C1 segment of cervical spinal cord (tissue), 14 donors: ENCODE results near the gene TIAM1.

Experiments used
- DNase-seq, 14 donors: peaks; one replicate each; lab custom pipeline; 2025; lab: John Stamatoyannopoulos, UW

The TIAM1 gene

GRCh38 chr21:31354604-31355443 lies 10.8 kb upstream of the TIAM1 start:
- peak in 1 of 14 donors; percentile 34 for DNase-seq

GRCh38 chr21:31354122-31354521 lies 10.1 kb upstream of the TIAM1 start:
- no peak for DNase-seq

DNA sequence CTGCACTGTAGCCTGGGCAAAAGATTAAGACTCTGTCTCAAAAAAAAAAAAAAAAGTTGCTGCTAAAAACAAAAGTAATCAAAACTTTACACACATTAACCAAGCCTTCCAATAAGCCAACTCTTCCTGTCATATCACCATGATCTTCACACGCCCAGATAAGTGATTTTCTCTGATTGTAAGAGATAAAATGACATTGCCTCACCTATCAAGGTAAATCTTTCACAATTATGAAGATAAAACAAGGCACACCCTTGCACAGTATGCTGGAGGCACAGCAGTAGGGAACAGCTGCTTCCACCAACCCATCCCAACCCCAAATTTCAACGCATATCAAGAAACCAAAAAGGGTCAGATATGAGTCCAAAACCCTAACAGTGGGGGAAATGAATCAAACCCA lies 8.8 kb upstream of the TIAM1 start:
- no peak for DNase-seq

GRCh38 chr21:31351960-31352359 lies 7.9 kb upstream of the TIAM1 start:
- no peak for DNase-seq

- no peak for DNase-seq
These were observed 7.4 kb upstream of the TIAM1 start for GRCh38 chr21:31351438-31351837.

GRCh38 chr21:31349208-31349607 lies 5.1 kb upstream of the TIAM1 start:
- no peak for DNase-seq

DNA sequence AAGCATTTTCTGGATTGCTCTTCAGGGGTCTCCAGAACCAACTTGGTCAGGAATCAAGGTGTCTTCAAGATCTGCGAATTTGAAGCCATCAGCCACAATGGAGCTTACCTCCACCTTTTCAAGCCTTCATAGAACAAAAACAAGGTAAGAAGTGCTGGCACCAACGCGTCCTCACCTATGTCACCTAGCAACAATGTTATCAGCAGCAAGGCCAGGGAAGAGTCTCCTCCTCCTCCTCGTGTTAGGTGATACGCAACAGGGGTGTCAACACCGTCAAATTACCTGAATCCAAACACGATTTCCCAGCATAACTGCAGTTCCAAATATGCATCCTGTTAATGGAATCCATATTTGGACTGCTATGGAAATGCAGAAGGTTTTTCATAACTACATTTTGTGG lies 4.1 kb upstream of the TIAM1 start:
- peak in 1 of 14 donors; percentile 34 for DNase-seq

GRCh38 chr21:31347435-31348032 lies 3.5 kb upstream of the TIAM1 start:
- peak in 2 of 14 donors; percentile 30 to 81 for DNase-seq

GRCh38 chr21:31346256-31346821 lies 2.3 kb upstream of the TIAM1 start:
- peak in 2 of 14 donors; percentile 46 to 77 for DNase-seq

DNA sequence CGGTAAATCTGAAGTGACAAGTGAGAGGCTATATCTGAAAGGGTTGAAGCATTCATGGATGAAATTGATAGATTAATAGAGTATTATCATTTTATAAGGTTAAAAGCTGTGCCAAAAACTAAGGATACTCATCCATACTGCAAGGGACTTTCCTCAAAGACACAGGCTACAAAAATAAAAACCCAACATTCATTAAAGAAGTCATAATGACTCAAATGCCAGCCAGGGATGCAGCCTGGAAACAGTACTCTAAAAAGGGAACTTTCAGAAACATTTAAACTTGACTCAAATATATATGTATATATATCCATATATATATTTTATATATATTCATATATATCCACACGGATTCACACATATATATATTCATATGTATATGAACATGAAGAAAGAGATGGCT lies 1.1 kb upstream of the TIAM1 start:
- no peak for DNase-seq

- DNase-seq = peak in 2 of 14 donors; percentile 20 to 34
These were observed 991 bp downstream of the TIAM1 start for GRCh38 chr21:31343030-31343510.

DNA sequence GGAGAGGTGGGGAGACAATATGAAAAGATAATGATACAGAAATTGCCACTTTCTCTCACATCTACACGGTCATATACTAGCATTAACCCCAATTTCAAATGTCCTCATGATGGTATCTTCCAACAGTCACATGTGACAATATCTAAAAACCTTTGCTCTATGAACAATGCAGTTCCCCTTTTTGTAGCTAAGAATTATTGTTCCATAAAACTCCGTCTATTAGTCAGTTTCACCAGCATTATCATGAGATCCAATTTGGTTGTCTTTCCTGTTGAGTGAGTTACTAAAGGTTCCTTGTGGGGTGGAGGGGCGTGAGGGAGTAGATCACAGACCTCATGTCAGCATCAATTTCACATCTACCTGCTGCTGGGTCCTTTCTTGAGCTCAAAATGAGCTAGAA lies 1.7 kb downstream of the TIAM1 start:
- peak in 1 of 14 donors; percentile 67 for DNase-seq

GRCh38 chr21:31340942-31341487 lies 3.0 kb downstream of the TIAM1 start:
- DNase-seq = no peak

DNA sequence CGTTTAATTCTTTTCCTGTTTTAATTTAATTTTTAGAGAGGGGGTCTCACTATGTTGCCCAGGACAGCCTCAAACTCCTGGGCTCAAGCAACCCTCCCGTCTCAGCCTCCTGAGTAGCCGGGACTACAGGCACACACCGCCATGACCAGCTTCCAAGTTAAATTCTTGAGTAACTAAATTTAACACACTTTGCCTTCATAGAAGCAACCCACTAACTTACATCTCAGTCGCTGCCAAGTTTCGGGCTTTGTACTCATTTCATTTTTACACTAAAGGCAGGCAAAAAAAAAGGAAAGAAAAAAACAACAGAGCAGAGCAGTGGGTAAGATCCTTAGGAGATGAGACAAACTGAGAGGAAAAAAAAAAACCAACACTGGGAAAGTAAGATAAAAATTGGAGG lies 3.5 kb downstream of the TIAM1 start:
- no peak for DNase-seq

DNA sequence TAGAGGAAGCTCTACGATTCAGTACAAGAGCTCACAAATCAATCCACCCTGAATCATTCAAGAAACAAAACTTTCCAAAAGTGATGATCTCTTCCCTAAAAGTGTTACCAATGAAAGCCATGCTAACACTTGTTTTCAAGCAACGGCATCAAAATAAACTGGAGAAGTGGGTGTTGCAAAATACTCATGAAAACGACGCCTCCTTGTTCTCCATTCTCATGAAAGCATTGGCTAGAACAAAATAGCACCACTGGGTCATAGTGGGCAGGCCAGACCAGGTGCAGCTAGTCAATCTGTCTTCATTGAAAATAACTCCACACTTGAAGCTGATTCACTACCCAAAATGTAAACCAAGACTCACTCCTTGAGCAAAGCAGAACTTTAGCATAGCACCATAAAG lies 4.3 kb downstream of the TIAM1 start:
- DNase-seq = peak in 1 of 14 donors; percentile 64

GRCh38 chr21:31338908-31339368 lies 5.1 kb downstream of the TIAM1 start:
- DNase-seq = peak in 1 of 14 donors; percentile 73

- DNase-seq = peak in 1 of 14 donors; percentile 56
These were observed 5.8 kb downstream of the TIAM1 start for GRCh38 chr21:31337996-31338907.

DNA sequence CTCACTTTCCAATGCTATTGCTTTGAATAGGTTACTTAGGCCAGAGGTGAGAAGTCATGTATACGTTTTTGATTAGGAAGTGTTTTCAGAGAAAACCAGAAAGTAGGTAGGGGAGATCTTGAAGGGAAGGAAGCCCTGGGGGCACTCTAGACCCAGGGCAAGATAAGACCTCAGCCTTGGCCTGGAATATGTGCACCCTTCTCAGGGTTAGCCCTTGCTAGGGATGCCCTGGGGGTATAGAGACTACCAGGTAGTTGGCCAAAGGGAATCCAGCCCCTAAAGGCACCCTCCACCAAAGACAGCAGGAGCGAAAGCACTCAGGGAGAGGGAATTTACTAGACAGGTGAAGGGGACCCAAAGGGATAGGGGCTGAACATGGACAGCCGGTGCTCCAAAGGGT lies 7.0 kb downstream of the TIAM1 start:
- DNase-seq = no peak

- no peak for DNase-seq
These were observed 7.4 kb downstream of the TIAM1 start for GRCh38 chr21:31336739-31337040.

DNA sequence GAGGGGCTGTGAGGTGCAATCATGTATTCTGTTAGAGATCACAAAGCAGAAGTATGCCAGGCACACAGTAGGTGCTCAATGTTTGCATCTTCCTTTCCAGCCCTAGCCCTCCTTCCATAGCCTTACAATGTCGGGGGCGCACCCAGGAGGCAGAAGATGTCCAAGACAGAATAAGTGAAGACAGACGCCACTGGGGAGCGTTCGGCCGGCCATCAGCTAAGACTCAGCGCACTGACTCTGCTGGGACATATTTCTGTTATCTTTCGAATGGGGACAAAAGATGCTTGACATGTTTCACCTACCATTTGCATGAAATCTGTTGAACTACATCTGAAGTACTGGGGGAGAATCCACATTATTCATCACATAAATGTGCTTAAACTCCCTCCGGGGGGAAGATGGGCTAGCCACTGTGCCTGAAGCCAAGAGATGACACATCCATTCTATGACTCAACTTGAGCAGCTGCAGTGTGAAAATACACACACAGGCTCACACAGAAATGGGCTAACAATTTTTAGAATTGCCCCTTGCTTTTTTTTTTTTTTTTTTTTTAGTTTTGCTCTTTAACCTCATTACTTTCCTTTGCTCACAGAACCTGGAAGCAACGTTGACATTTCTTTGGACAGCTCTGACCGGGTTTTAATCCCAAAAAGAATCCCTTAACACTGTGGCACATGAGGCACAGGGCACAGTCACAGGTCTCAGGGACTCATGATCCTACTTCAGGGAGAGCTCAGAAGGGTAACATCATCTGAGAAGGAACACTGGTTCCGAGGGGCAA lies 7.9 kb downstream of the TIAM1 start:
- peak in 3 of 14 donors; percentile 43 to 63 (median 63) for DNase-seq
